Tibial artery (tissue), 4 donors: ENCODE data around the gene NFIB.

ENCODE experiments used
- DNase-seq, 2 donors: peaks; one replicate each; pipeline ENCODE4 v3.0.0-alpha.2; 2019
- H3K27ac ChIP-seq, 2 donors: fragments of 200-600 bp; sonication (generic) in 1 of 2; 1 replicate in 1 of 2; 2 replicates in 1 of 2; pipeline ENCODE4 v1.5.1; 2018 to 2019; ENCODE audit warnings: mild to moderate bottlenecking in 1 of 2
- H3K27me3 ChIP-seq, 2 donors: fragments of 200-600 bp; sonication (generic) in 1 of 2; one replicate each; pipeline versions ENCODE4 v1.5.1 to v1.6.0; 2016 to 2019
- H3K36me3 ChIP-seq, 3 donors: fragments of 200-600 bp; sonication (generic) in 2 of 3; one replicate each; pipeline ENCODE4 v1.5.1; 2016 to 2019; ENCODE audit warnings: mild to moderate bottlenecking in 2 of 3
- H3K4me1 ChIP-seq, 4 donors: fragments of 200-600 bp; sonication (generic) in 2 of 4; 1 replicate in 3 of 4; 2 replicates in 1 of 4; pipeline ENCODE4 v1.5.1; 2016 to 2019
- H3K4me3 ChIP-seq, 2 donors: fragments of 200-600 bp; sonication (generic) in 1 of 2; 1 replicate in 1 of 2; 2 replicates in 1 of 2; pipeline ENCODE4 v1.5.1; 2018 to 2019; ENCODE audit warnings: mild to moderate bottlenecking in 2 of 2
- H3K9me3 ChIP-seq, 3 donors: fragments of 200-600 bp; sonication (generic) in 1 of 3; one replicate each; pipeline ENCODE4 v1.5.1; 2016 to 2019
- CTCF ChIP-seq, 2 experiments: fragments of 200-600 bp in 1 of 2; fragments of 450-650 bp in 1 of 2; IDR thresholded peaks; one replicate each; pipeline ENCODE4 v1.5.1; 2017 to 2019; ENCODE audit warnings: antibody characterized with exemption in 2 of 2, mild to moderate bottlenecking in 1 of 2, moderate library complexity in 1 of 2
- intact Hi-C: fragments of 100-400 bp; cut with DNase I; formaldehyde crosslinking; loops from one replicate; pipeline ENCODE4 v1.15.0; 2023; ENCODE audit warnings: low total_unique reads

NFIB gene

GRCh38 chr9:14323083-14323971 is 9.4 kb upstream of the NFIB start:
- Histone ChIP-seq H3K4me1 (peaks cover 0 to 73% (median 22%) of the 10 kb centered on the region in 4 donors), H3K4me3 (peak overlapping the region; percentile 87 to 94), H3K36me3 (no peaks in the 10 kb centered on the region), H3K27ac (peak overlapping the region; percentile 99 to 100), H3K27me3 (no peaks in the 10 kb centered on the region), H3K9me3 (no peaks in the 10 kb centered on the region)
- DNase-seq: no peak
- intact Hi-C loops: loop anchor here (2.0 to 10.0 kb wide), 2 partner anchors 23 to 879 kb away; no protein-coding TSS in a partner anchor
- TF ChIP-seq CTCF (IDR thresholded peaks at IDR 0.05): no peak

GRCh38 chr9:14322211-14323082 is 8.5 kb upstream of the NFIB start:
- no peaks in the 10 kb centered on the region for H3K36me3 ChIP-seq
- intact Hi-C loops: loop anchor here (2.0 to 10.0 kb wide), 2 partner anchors 24 to 878 kb away; no protein-coding TSS in a partner anchor
- no peaks in the 10 kb centered on the region for H3K9me3 ChIP-seq
- H3K4me3 ChIP-seq: peak overlapping the region; percentile 87 to 94
- no peaks in the 10 kb centered on the region for H3K27me3 ChIP-seq
- peak; percentile 91 to 97 for DNase-seq
- peak overlapping the region; percentile 99 to 100 for H3K27ac ChIP-seq
- peaks cover 0 to 81% (median 24%) of the 10 kb centered on the region in 4 donors for H3K4me1 ChIP-seq
- peak; percentile 62 to 71 for TF ChIP-seq CTCF (IDR thresholded peaks at IDR 0.05)

- TF ChIP-seq CTCF (IDR thresholded peaks at IDR 0.05): no peak
- H3K36me3 ChIP-seq: no peaks in the 10 kb centered on the region
- peaks cover 0 to 76% (median 22%) of the 10 kb centered on the region in 4 donors for H3K4me1 ChIP-seq
- H3K9me3 ChIP-seq: no peaks in the 10 kb centered on the region
- H3K4me3 ChIP-seq: peak overlapping the region; percentile 87 to 94
- intact Hi-C loops: loop anchor here (2.0 to 10.0 kb wide), 2 partner anchors 25 to 877 kb away; no protein-coding TSS in a partner anchor
- no peak for DNase-seq
- H3K27ac ChIP-seq: peak overlapping the region; percentile 99 to 100
- no peaks in the 10 kb centered on the region for H3K27me3 ChIP-seq
Observed at GRCh38 chr9:14321517-14322130, 7.7 kb upstream of the NFIB start.

- no peaks in the 10 kb centered on the region for H3K9me3 ChIP-seq
- no peak for DNase-seq
- intact Hi-C loops: loop anchor here (10.0 kb wide), 1 partner anchor 876 kb away; no protein-coding TSS in a partner anchor
- H3K27me3 ChIP-seq: no peaks in the 10 kb centered on the region
- peak overlapping the region; percentile 87 to 94 for H3K4me3 ChIP-seq
- no peaks in the 10 kb centered on the region for H3K36me3 ChIP-seq
- peak overlapping the region; percentile 99 to 100 for H3K27ac ChIP-seq
- H3K4me1 ChIP-seq: peaks cover 0 to 66% (median 20%) of the 10 kb centered on the region in 4 donors
- no peak for TF ChIP-seq CTCF (IDR thresholded peaks at IDR 0.05)
Observed at GRCh38 chr9:14320271-14321181, 6.6 kb upstream of the NFIB start.
